HepG2 (cell line): ENCODE results near the gene ZNF227. TPM values are rescaled to one million over a fixed set of nuclear protein-coding genes. Genes with fewer than 3 reads are reported as not detected.

Experiments
- ASH2L ChIP-seq: fragments of 300-600, 200-600 bp; sonication (generic); IDR thresholded peaks from 2 replicates; pipeline ENCODE4 v1.7.0; 2017; ENCODE audit warnings: low read depth, mild to moderate bottlenecking, moderate library complexity, mixed read lengths, low read length; ENCODE audit not compliant: insufficient read length
- CBFB ChIP-seq: sonication (generic); formaldehyde crosslinking; IDR thresholded peaks from 2 replicates; pipeline ENCODE4 v1.4.0; 2020; ENCODE audit warnings: missing genetic modification reagents
- CBX5 ChIP-seq: sonication (generic); formaldehyde crosslinking; IDR thresholded peaks from 2 replicates; pipeline ENCODE4 v1.4.0; 2020; ENCODE audit warnings: missing genetic modification reagents, borderline replicate concordance
- FOXA3 ChIP-seq: IDR thresholded peaks from 2 replicates; pipeline ENCODE4 v1.6.1; 2016; ENCODE audit warnings: missing genetic modification reagents, missing compliant biosample characterization
- FOXM1 ChIP-seq: sonication (generic); formaldehyde crosslinking; IDR thresholded peaks from 2 replicates; pipeline ENCODE4 v1.5.0; 2020; ENCODE audit warnings: missing genetic modification reagents
- FOXP4 ChIP-seq: sonication (generic); formaldehyde crosslinking; IDR thresholded peaks from 2 replicates; pipeline ENCODE4 v1.4.0; 2020; ENCODE audit warnings: missing genetic modification reagents
- HOXA5 ChIP-seq: sonication (generic); formaldehyde crosslinking; IDR thresholded peaks from 2 replicates; pipeline ENCODE4 v1.4.0; 2020; ENCODE audit warnings: missing genetic modification reagents
- MYNN ChIP-seq: sonication (generic); formaldehyde crosslinking; IDR thresholded peaks from 2 replicates; pipeline ENCODE4 v1.4.0; 2020; ENCODE audit warnings: mild to moderate bottlenecking, low read depth, missing genetic modification reagents
- NFIB ChIP-seq: sonication (generic); formaldehyde crosslinking; IDR thresholded peaks from 2 replicates; pipeline ENCODE4 v1.9.0; 2021; ENCODE audit warnings: missing genetic modification reagents, mild to moderate bottlenecking, borderline replicate concordance
- NFYC ChIP-seq: IDR thresholded peaks from 2 replicates; pipeline ENCODE4 v1.6.1; 2016; ENCODE audit warnings: missing genetic modification reagents, missing compliant biosample characterization
- THAP11 ChIP-seq: IDR thresholded peaks from 2 replicates; pipeline ENCODE4 v1.6.1; 2016; ENCODE audit warnings: missing biosample characterization, missing genetic modification reagents
- ZBTB1 ChIP-seq: sonication (generic); formaldehyde crosslinking; IDR thresholded peaks from 2 replicates; pipeline ENCODE4 v1.4.0; 2020; ENCODE audit warnings: missing genetic modification reagents, borderline replicate concordance
- ZBTB20 ChIP-seq: sonication (generic); formaldehyde crosslinking; IDR thresholded peaks from 2 replicates; pipeline ENCODE4 v1.8.1; 2023; ENCODE audit warnings: missing genetic modification reagents, low read depth, mild to moderate bottlenecking, borderline replicate concordance
- ZBTB44 ChIP-seq: sonication (generic); formaldehyde crosslinking; IDR thresholded peaks from 2 replicates; pipeline ENCODE4 v1.4.0; 2020; ENCODE audit warnings: missing genetic modification reagents
- ZFP36L1 ChIP-seq: sonication (generic); formaldehyde crosslinking; IDR thresholded peaks from 2 replicates; pipeline ENCODE4 v1.8.0; 2022; ENCODE audit warnings: mild to moderate bottlenecking, missing genetic modification reagents, moderate library complexity
- ZNF292 ChIP-seq: sonication (generic); formaldehyde crosslinking; IDR thresholded peaks from 2 replicates; pipeline ENCODE4 v1.8.1; 2022; ENCODE audit warnings: mild to moderate bottlenecking, low read depth, missing genetic modification reagents, borderline replicate concordance
- ZNF329 ChIP-seq: sonication (generic); formaldehyde crosslinking; IDR thresholded peaks from 2 replicates; pipeline ENCODE4 v1.9.0; 2021; ENCODE audit warnings: low read depth, mild to moderate bottlenecking, missing genetic modification reagents
- ZNF552 ChIP-seq: sonication (generic); formaldehyde crosslinking; IDR thresholded peaks from 2 replicates; pipeline ENCODE4 v1.9.0; 2022; ENCODE audit warnings: missing genetic modification reagents, mild to moderate bottlenecking, borderline replicate concordance
- ZNF574 ChIP-seq: sonication (generic); formaldehyde crosslinking; IDR thresholded peaks from 2 replicates; pipeline ENCODE4 v1.4.0; 2020; ENCODE audit warnings: missing genetic modification reagents
- ZSCAN9 ChIP-seq: IDR thresholded peaks from 2 replicates; pipeline ENCODE4 v1.6.1; 2016; ENCODE audit warnings: borderline replicate concordance
- polyA plus RNA-seq, 8 experiments: library from polyadenylated mRNA; depleted of rRNA in 3 of 8; stranded (reverse) in 7 of 8; unstranded in 1 of 8; fragments of >200 nt; fragmentation: Illumina TruSeq in 4 of 8; extraction: Trizol in 4 of 8; gene quantifications; 2 replicates each; pipeline versions ENCODE4 v1.2.1 to v1.2.3, GENCODE V29; 2011 to 2016; ENCODE audit warnings: low read depth in 4 of 8, missing spikeins in 1 of 8, mixed read lengths in 1 of 8; ENCODE audit not compliant: insufficient read depth in 1 of 8
- total RNA-seq, 5 experiments: library from RNA; depleted of rRNA; stranded (reverse); fragments of >200 nt; fragmentation: Illumina TruSeq; extraction: Trizol; gene quantifications; 2 replicates each; pipeline ENCODE4 v1.2.3, GENCODE V29; 2016; ENCODE audit warnings: low read depth in 1 of 5

ZNF227 gene
- total and polyA plus RNA-seq, 2 of the 13 experiments (the other 11 are each of a cell fraction or from before 2014, with no cell fraction given) = 3.1 to 16.8 TPM

- peak; percentile 69 for TF ChIP-seq ASH2L
- TF ChIP-seq ZNF329 (CRISPR knock-in tag) = no peak
- peak; percentile 65; the same call in 1 of the 2 replicates for TF ChIP-seq ZBTB20 (CRISPR knock-in tag)
- no peak for TF ChIP-seq ZNF292 (CRISPR knock-in tag)
- TF ChIP-seq FOXP4 = peak; percentile 60
- no peak for TF ChIP-seq ZBTB1 (CRISPR knock-in tag)
- no peak for TF ChIP-seq ZBTB44
- TF ChIP-seq ZFP36L1 (CRISPR knock-in tag) = no peak
- peak; percentile 96 for TF ChIP-seq ZNF574 (CRISPR knock-in tag)
- TF ChIP-seq ZSCAN9 (CRISPR knock-in tag) = no peak
- TF ChIP-seq ZNF552 (CRISPR knock-in tag) = no peak
- 0 out of 2 replicates have a peak, but pooled peaks have one; percentile 24 for TF ChIP-seq HOXA5 (CRISPR knock-in tag)
- TF ChIP-seq CBX5 (CRISPR knock-in tag) = peak; percentile 20; the same call in 1 of the 2 replicates
- TF ChIP-seq CBFB (CRISPR knock-in tag) = peak; percentile 21; the same call in 1 of the 2 replicates
- TF ChIP-seq FOXA3 (CRISPR knock-in tag) = peak; percentile 49
- TF ChIP-seq NFYC (CRISPR knock-in tag) = peak; percentile 77
- TF ChIP-seq THAP11 (CRISPR knock-in tag) = peak; percentile 99
- no peak for TF ChIP-seq NFIB (CRISPR knock-in tag)
- TF ChIP-seq FOXM1 (CRISPR knock-in tag) = no peak
- TF ChIP-seq MYNN (CRISPR knock-in tag) = no peak
Measured at GRCh38 chr19:44164673-44165512, 47.4 kb upstream of the ZNF227 start, which contains the start of gene ZNF226 (continued).
